ENCODE results near the gene TPSD1.
"Not testable (repeated sequence)": the region's sequence is repeated elsewhere in the genome, so short reads cannot be mapped to it uniquely, and the experiment has no call there.

Gene TPSD1

GRCh38 chr16:1260101-1260680 is 4.3 kb downstream of the TPSD1 start:
- peaks cover 22% of the 10 kb centered on the region for H3K27me3 Mint-ChIP-seq

GRCh38 chr16:1261131-1261892 is 5.4 kb downstream of the TPSD1 start:
- H3K9me3 Mint-ChIP-seq: peaks cover 8% of the 10 kb centered on the region
- DNase-seq: peak; percentile 14
- H3K4me1 Mint-ChIP-seq: peaks cover 2% of the 10 kb centered on the region
- no peak for ATAC-seq
- H3K27ac Mint-ChIP-seq: no peak overlapping the region
- H3K4me3 Mint-ChIP-seq: no peak overlapping the region
- peaks cover 22% of the 10 kb centered on the region for H3K27me3 Mint-ChIP-seq
- no peaks in the 10 kb centered on the region for H3K36me3 Mint-ChIP-seq (ENCODE audit: low read depth)

More at GRCh38 chr16:1260101-1260680, 4.3 kb downstream of the TPSD1 start:
- Mint-ChIP-seq H3K9me3 (peaks cover 8% of the 10 kb centered on the region), H3K36me3 (ENCODE audit: low read depth) (no peaks in the 10 kb centered on the region), H3K4me1 (peaks cover 2% of the 10 kb centered on the region), H3K27ac (no peak overlapping the region), H3K4me3 (no peak overlapping the region)
- no peak for ATAC-seq
- DNase-seq: no peak

GRCh38 chr16:1262210-1262845 is 6.5 kb downstream of the TPSD1 start:
- Mint-ChIP-seq H3K9me3 (peaks cover 8% of the 10 kb centered on the region), H3K4me3 (no peak overlapping the region), H3K36me3 (ENCODE audit: low read depth) (no peaks in the 10 kb centered on the region), H3K4me1 (peaks cover 2% of the 10 kb centered on the region), H3K27me3 (peaks cover 22% of the 10 kb centered on the region), H3K27ac (no peak overlapping the region)
- no peak for ATAC-seq
- DNase-seq: no peak

GRCh38 chr16:1262846-1263221 is 7.0 kb downstream of the TPSD1 start:
- H3K27me3 Mint-ChIP-seq: peaks cover 22% of the 10 kb centered on the region
- H3K27ac Mint-ChIP-seq: no peak overlapping the region
- no peak for ATAC-seq

GRCh38 chr16:1263591-1264344 is 7.9 kb downstream of the TPSD1 start:
- H3K4me1 Mint-ChIP-seq: peaks cover 2% of the 10 kb centered on the region
- DNase-seq (no peak), ATAC-seq (no peak)
- H3K9me3 Mint-ChIP-seq: peaks cover 8% of the 10 kb centered on the region
- no peak overlapping the region for H3K27ac Mint-ChIP-seq
- H3K36me3 Mint-ChIP-seq (ENCODE audit: low read depth): no peaks in the 10 kb centered on the region
- H3K27me3 Mint-ChIP-seq: peaks cover 21% of the 10 kb centered on the region
- H3K4me3 Mint-ChIP-seq: no peak overlapping the region

More at GRCh38 chr16:1262846-1263221, 7.0 kb downstream of the TPSD1 start:
- peaks cover 2% of the 10 kb centered on the region for H3K4me1 Mint-ChIP-seq
- H3K36me3 Mint-ChIP-seq (ENCODE audit: low read depth): no peaks in the 10 kb centered on the region
- no peak for DNase-seq
- H3K4me3 Mint-ChIP-seq: no peak overlapping the region
- H3K9me3 Mint-ChIP-seq: peaks cover 8% of the 10 kb centered on the region

- Mint-ChIP-seq H3K27ac (no peak overlapping the region), H3K27me3 (peaks cover 17% of the 10 kb centered on the region), H3K36me3 (ENCODE audit: low read depth) (no peaks in the 10 kb centered on the region), H3K9me3 (peaks cover 8% of the 10 kb centered on the region), H3K4me1 (no peaks in the 10 kb centered on the region), H3K4me3 (no peak overlapping the region)
- DNase-seq (no peak), ATAC-seq (no peak)
Measured at GRCh38 chr16:1264345-1265089, 8.6 kb downstream of the TPSD1 start.

GRCh38 chr16:1265090-1265630 is 9.3 kb downstream of the TPSD1 start:
- ATAC-seq (no peak), DNase-seq (no peak)
- Mint-ChIP-seq H3K9me3 (peaks cover 8% of the 10 kb centered on the region), H3K4me1 (no peaks in the 10 kb centered on the region), H3K27ac (no peak overlapping the region), H3K4me3 (no peak overlapping the region), H3K27me3 (peaks cover 17% of the 10 kb centered on the region), H3K36me3 (ENCODE audit: low read depth) (no peaks in the 10 kb centered on the region)

GRCh38 chr16:1265826-1266225 is 10.0 kb downstream of the TPSD1 start:
- Mint-ChIP-seq H3K27me3 (peaks cover 13% of the 10 kb centered on the region), H3K27ac (no peak overlapping the region), H3K4me3 (no peak overlapping the region), H3K4me1 (no peaks in the 10 kb centered on the region), H3K9me3 (peaks cover 8% of the 10 kb centered on the region), H3K36me3 (ENCODE audit: low read depth) (no peaks in the 10 kb centered on the region)
- DNase-seq (no peak), ATAC-seq (no peak)

- ATAC-seq: not testable (repeated sequence)
Measured at GRCh38 chr16:1269418-1269817, 13.5 kb downstream of the TPSD1 start.

GRCh38 chr16:1271380-1271723 is 15.5 kb downstream of the TPSD1 start:
- H3K9me3 Mint-ChIP-seq: no peaks in the 10 kb centered on the region
- H3K27me3 Mint-ChIP-seq: peaks cover 19% of the 10 kb centered on the region
- H3K4me3 Mint-ChIP-seq: no peak overlapping the region
- no peak for DNase-seq
- H3K27ac Mint-ChIP-seq: no peak overlapping the region
- H3K4me1 Mint-ChIP-seq: no peaks in the 10 kb centered on the region
- H3K36me3 Mint-ChIP-seq (ENCODE audit: low read depth): no peaks in the 10 kb centered on the region
- ATAC-seq: no peak

More at GRCh38 chr16:1269418-1269817, 13.5 kb downstream of the TPSD1 start:
- not testable (repeated sequence) for H3K9me3 Mint-ChIP-seq; DNase-seq; H3K36me3 Mint-ChIP-seq (ENCODE audit: low read depth); H3K4me3 Mint-ChIP-seq; H3K4me1 Mint-ChIP-seq; H3K27ac Mint-ChIP-seq
- peaks cover 10% of the 10 kb centered on the region for H3K27me3 Mint-ChIP-seq

GRCh38 chr16:1271724-1272413 is 16.0 kb downstream of the TPSD1 start:
- not testable (repeated sequence) for H3K4me3 Mint-ChIP-seq; H3K4me1 Mint-ChIP-seq; H3K9me3 Mint-ChIP-seq; DNase-seq; H3K27ac Mint-ChIP-seq; H3K36me3 Mint-ChIP-seq (ENCODE audit: low read depth); ATAC-seq
- H3K27me3 Mint-ChIP-seq: peaks cover 19% of the 10 kb centered on the region

GRCh38 chr16:1272453-1273198 is 16.8 kb downstream of the TPSD1 start:
- no peaks in the 10 kb centered on the region for H3K9me3 Mint-ChIP-seq
- H3K4me1 Mint-ChIP-seq: no peaks in the 10 kb centered on the region
- no peaks in the 10 kb centered on the region for H3K36me3 Mint-ChIP-seq (ENCODE audit: low read depth)
- H3K27ac Mint-ChIP-seq: no peak overlapping the region
- peaks cover 22% of the 10 kb centered on the region for H3K27me3 Mint-ChIP-seq
- DNase-seq: no peak
- H3K4me3 Mint-ChIP-seq: no peak overlapping the region
- no peak for ATAC-seq

- H3K27ac Mint-ChIP-seq: no peak overlapping the region
- no peaks in the 10 kb centered on the region for H3K36me3 Mint-ChIP-seq (ENCODE audit: low read depth)
- no peak overlapping the region for H3K4me3 Mint-ChIP-seq
- DNase-seq: no peak
- H3K9me3 Mint-ChIP-seq: no peaks in the 10 kb centered on the region
- no peaks in the 10 kb centered on the region for H3K4me1 Mint-ChIP-seq
- H3K27me3 Mint-ChIP-seq: peaks cover 24% of the 10 kb centered on the region
- ATAC-seq: no peak
Measured at GRCh38 chr16:1273816-1274215, 17.9 kb downstream of the TPSD1 start.

Measured in activated naive CD8-positive, alpha-beta T cell treated with anti-CD3 and anti-CD28 coated beads, Interleukin-2, amount 50 U/mL, for 24 hours (primary cell).